ENCODE results near the gene F12.

F12 gene

GRCh38 chr5:177455036-177455660 is 45.8 kb upstream of the F12 start:
- H3K4me3 ChIP-seq = peak overlapping the region; percentile 71
- TF ChIP-seq, protein P1, sequence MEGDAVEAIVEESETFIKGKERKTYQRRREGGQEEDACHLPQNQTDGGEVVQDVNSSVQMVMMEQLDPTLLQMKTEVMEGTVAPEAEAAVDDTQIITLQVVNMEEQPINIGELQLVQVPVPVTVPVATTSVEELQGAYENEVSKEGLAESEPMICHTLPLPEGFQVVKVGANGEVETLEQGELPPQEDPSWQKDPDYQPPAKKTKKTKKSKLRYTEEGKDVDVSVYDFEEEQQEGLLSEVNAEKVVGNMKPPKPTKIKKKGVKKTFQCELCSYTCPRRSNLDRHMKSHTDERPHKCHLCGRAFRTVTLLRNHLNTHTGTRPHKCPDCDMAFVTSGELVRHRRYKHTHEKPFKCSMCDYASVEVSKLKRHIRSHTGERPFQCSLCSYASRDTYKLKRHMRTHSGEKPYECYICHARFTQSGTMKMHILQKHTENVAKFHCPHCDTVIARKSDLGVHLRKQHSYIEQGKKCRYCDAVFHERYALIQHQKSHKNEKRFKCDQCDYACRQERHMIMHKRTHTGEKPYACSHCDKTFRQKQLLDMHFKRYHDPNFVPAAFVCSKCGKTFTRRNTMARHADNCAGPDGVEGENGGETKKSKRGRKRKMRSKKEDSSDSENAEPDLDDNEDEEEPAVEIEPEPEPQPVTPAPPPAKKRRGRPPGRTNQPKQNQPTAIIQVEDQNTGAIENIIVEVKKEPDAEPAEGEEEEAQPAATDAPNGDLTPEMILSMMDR (IDR thresholded peaks at IDR 0.05) = peak; percentile 49
- peak overlapping the region; percentile 22 to 77 for H3K27ac ChIP-seq
- no peak for DNase-seq (ENCODE audit: low spot score)

GRCh38 chr5:177454397-177455035 is 45.2 kb upstream of the F12 start:
- TF ChIP-seq, protein P1 (IDR thresholded peaks at IDR 0.05) = peak; percentile 84
- Histone ChIP-seq H3K27ac (peak overlapping the region; percentile 30 to 77), H3K4me3 (peak overlapping the region; percentile 71)
- peak; percentile 93 for DNase-seq (ENCODE audit: low spot score)

DNA sequence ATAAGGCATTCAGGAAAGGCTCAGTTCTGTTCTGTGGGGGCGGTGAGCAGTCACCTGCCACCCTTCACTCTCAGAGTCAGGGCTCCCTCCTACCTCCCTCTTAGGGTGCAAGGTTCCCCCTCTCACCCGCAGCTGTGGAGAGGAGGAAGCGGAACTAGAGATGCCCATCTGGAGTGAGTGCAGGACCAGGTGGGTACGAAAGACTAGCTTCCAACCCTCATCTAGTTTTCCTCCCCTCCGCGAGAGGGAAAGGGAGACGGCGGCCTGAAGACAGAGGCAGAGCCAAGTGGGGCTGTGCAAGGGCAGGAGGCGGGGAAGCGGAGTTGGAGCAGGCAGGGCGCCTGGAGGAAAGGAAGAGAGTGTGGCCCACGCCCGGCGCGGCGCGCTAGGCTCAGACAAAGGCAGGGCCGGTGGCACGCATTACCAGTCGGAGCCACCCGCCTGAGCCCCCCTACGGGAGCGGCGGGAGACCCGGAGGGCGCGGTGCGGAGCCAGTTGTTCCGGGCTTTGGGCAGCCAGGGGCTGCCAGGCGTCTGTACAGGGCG is 44.6 kb upstream of the F12 start:
- Histone ChIP-seq H3K27ac (peak overlapping the region; percentile 30 to 77), H3K4me3 (peak overlapping the region; percentile 71)
- no peak for DNase-seq (ENCODE audit: low spot score)
- TF ChIP-seq, protein P1 (IDR thresholded peaks at IDR 0.05) = no peak

DNA sequence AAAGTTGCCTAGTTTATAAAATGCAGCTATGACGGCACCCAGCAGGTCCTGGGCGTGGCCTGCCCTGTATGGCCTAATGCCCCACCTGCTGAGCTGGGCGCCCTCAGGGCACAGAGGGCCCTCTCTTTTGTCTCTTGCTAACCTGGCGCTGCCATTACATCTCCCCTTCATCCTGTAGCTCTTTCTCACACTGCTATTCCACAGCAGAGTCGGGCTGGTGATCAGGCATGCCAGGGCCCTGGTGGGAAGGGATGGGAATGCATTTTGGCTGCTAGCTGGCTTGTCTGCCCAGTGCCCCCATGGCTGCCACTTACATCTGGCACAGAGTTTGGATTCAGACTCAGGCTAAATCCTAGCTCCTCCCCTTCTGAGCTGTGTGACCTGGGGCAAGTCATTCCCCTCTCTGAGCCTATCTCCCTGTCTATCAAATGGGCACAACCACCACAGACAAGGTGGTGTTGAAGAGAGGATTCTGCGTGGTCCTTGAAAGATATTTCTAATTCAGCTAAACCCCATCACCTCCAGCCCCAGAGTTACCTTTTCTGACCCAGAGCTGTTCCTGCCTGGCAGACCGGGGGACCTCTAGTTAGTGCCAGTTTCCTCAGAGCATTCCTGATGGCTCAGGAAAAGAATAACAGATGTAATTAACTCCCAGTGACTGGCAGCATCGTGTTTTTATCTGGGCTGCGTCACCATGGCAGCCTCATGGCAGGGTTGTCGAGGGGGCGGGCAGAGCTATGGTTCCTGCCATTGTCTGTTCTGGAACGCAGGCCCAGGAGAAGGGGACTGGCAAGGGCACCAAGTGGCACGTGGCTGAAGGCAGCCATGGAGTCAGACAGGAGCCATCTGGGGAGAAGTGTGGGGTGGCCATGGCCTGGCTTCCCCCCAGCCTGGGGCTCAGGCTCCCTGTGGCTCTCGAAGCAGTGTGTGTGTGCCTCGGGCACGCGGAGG is 43.6 kb upstream of the F12 start:
- no peak overlapping the region for H3K27ac ChIP-seq
- TF ChIP-seq, protein P1 (IDR thresholded peaks at IDR 0.05) = no peak
- no peak overlapping the region for H3K4me3 ChIP-seq
- DNase-seq (ENCODE audit: low spot score) = no peak

- H3K27ac ChIP-seq = no peak overlapping the region
- H3K4me3 ChIP-seq = no peak overlapping the region
- TF ChIP-seq, protein P1 (IDR thresholded peaks at IDR 0.05) = no peak
- no peak for DNase-seq (ENCODE audit: low spot score)
These were observed 41.5 kb upstream of the F12 start for GRCh38 chr5:177450667-177451424.

Data from coronary artery (tissue), 2 donors.